Transverse colon (tissue), 3 donors: ENCODE results near the gene MGST3.

Source experiments
- EP300 ChIP-seq: sonication (generic); formaldehyde crosslinking; IDR thresholded peaks from one replicate; pipeline ENCODE4 v1.6.1; 2017; ENCODE audit warnings: antibody characterized with exemption, low read depth
- POLR2A ChIP-seq: fragments of 450-650 bp; IDR thresholded peaks from one replicate; pipeline ENCODE4 v1.6.1; 2016; ENCODE audit warnings: antibody characterized with exemption, mild to moderate bottlenecking, moderate library complexity
- TF ChIP-seq, protein P1 (sequence below), 5 experiments: fragments of 200-600 bp in 3 of 5; fragments of 450-650 bp in 2 of 5; sonication (generic) in 3 of 5; IDR thresholded peaks; 1 replicate in 2 of 5; 2 replicates in 3 of 5; pipeline ENCODE4 v1.5.1; 2016 to 2017; ENCODE audit warnings: antibody characterized with exemption in 5 of 5, inconsistent platforms in 3 of 5, mild to moderate bottlenecking in 2 of 5, moderate library complexity in 1 of 5

DNA sequence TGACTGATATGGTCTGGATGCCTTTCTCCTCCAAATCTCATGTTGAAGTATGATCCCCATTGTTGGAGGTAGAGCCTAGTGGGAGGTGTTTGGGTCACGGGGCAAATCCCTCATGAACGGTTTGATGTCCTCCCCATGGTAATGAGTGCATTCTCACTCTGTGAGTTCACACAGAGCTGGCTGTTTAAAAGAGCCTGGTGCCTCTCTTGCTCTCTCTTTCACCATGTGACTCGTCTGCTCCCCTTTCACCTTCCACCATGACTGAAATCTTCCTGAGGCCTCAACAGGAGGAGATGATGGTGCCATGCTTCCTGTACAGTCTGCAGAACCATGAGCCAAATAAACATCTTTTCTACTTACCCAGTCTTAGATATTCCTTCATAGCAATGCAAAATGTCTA, 37.1 kb downstream of the MGST3 start:
- TF ChIP-seq, protein P1, sequence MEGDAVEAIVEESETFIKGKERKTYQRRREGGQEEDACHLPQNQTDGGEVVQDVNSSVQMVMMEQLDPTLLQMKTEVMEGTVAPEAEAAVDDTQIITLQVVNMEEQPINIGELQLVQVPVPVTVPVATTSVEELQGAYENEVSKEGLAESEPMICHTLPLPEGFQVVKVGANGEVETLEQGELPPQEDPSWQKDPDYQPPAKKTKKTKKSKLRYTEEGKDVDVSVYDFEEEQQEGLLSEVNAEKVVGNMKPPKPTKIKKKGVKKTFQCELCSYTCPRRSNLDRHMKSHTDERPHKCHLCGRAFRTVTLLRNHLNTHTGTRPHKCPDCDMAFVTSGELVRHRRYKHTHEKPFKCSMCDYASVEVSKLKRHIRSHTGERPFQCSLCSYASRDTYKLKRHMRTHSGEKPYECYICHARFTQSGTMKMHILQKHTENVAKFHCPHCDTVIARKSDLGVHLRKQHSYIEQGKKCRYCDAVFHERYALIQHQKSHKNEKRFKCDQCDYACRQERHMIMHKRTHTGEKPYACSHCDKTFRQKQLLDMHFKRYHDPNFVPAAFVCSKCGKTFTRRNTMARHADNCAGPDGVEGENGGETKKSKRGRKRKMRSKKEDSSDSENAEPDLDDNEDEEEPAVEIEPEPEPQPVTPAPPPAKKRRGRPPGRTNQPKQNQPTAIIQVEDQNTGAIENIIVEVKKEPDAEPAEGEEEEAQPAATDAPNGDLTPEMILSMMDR (IDR thresholded peaks at IDR 0.05): no peak
- TF ChIP-seq EP300 (no peak), POLR2A (no peak)
